Mucosa of stomach (tissue), 1 donor: ENCODE measurements around the gene SKIDA1.
"Not testable (repeated sequence)": the region's sequence is repeated elsewhere in the genome, so short reads cannot be mapped to it uniquely, and the experiment has no call there.

Source experiments
- H3K27me3 ChIP-seq: one replicate; pipeline ENCODE4 v1.7.0; 2013; ENCODE audit warnings: mild to moderate bottlenecking, low read length; ENCODE audit not compliant: control insufficient read depth, insufficient read depth
- H3K36me3 ChIP-seq: one replicate; pipeline ENCODE4 v1.7.0; 2013; ENCODE audit warnings: low read length; ENCODE audit not compliant: control insufficient read depth, insufficient read depth
- H3K4me1 ChIP-seq: one replicate; pipeline ENCODE4 v1.7.0; 2013; ENCODE audit warnings: mild to moderate bottlenecking, low read length; ENCODE audit not compliant: control insufficient read depth, insufficient read depth
- H3K4me3 ChIP-seq: one replicate; pipeline ENCODE4 v1.7.0; 2013; ENCODE audit warnings: low read length
- H3K9ac ChIP-seq: one replicate; pipeline ENCODE4 v1.7.0; 2013; ENCODE audit warnings: mild to moderate bottlenecking, low read length, moderate library complexity
- H3K9me3 ChIP-seq: one replicate; pipeline ENCODE4 v1.7.0; 2013; ENCODE audit warnings: mild to moderate bottlenecking, low read length, moderate library complexity; ENCODE audit not compliant: control insufficient read depth
- donor health status: Pancreatic carcinoma.

SKIDA1 gene

DNA sequence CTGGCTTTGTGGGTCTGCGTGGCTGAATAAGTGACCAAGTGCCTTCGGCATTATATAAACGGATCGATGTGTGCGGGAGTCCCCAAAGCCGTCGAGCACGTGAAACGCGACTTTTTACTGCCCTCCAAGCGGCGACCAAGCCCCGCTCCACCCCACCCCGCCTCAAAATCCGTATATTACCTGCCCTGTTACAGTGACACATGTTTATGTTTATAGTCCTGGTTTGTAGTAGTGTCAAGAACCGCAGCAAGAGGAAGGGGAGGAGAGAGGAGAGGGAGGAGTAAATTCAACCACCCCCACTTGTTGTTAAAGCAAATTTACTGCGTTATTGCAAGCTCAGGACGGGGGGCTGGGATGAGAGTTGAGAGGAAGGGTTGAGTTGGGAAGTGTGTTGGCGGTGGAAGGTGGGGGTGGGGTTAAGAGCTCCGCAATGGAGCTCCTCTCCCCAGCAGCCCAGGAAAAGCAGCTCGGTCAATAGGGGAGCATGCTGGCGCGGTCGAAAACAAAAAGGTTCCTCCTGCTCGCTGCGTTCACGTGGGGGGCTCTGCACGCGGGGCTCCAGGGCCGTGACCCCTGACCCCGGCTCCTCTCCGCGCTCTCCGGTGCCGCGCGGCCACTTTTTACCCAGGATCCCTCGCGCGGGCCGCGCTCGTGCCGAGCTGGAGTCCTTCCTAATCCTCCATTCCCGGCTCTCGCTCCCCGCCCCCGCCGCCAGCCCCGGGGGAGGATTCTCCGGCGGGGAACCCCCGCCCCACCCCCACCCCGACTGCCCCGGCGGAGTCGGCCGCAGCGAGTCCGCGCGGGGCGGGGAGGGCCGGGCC, at the start of gene SKIDA1:
Gene SKIDA1, minus strand, starts transcription at position 316 of the 821 bp plus-strand sequence. CDS start 7,860 bp downstream, outside the sequence.
- Histone ChIP-seq H3K36me3 (no peaks in the 10 kb centered on the region), H3K27me3 (no peaks in the 10 kb centered on the region), H3K9me3 (no peaks in the 10 kb centered on the region), H3K4me1 (peaks cover 4% of the 10 kb centered on the region), H3K4me3 (peak within 1 kb of the TSS; percentile 57), H3K9ac (peak within 1 kb of the TSS; percentile 74)

DNA sequence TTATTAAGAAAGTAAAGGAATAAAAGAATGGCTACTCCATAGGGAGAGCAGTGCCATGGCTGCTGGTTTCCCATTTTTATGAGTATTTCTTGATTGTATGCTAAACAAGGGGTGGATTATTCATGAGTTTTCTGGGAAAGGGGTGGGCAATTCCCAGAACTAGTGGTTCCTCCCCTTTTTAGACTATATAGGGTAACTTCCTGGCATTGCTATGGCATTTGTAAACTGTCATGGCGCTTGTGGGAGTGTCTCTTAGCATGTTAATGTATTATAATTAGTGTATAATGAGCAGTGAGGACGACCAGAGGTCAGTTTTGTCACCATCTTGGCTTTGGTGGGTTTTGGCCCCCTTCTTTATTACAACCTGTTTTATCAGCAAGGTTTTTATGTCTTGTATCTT, 49.0 kb upstream of the SKIDA1 start:
- H3K4me1 ChIP-seq = peaks cover 16% of the 10 kb centered on the region
- H3K9ac ChIP-seq, H3K4me3 ChIP-seq, H3K9me3 ChIP-seq, H3K36me3 ChIP-seq, H3K27me3 ChIP-seq: not testable (repeated sequence)

DNA sequence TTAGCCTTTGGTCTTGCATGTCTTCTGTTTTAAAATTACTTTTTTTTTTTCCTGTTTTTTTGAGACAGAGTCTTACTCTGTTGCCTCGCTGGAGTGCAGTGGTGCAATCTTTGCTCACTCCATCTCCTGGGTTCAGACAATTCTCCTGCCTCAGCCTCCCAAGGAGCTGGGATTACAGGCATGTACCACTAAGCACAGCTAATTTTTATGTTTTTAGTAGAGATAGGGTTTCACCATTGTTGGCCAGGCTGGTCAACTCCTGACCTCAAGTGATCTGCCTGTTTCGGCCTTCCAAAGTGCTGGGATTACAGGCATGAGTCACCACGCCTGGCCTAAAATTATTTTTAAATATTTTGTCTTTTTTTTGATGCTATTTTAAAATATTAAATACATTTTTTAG, 47.1 kb upstream of the SKIDA1 start:
- no peak overlapping the region for H3K4me3 ChIP-seq
- H3K36me3 ChIP-seq = no peaks in the 10 kb centered on the region
- H3K9me3 ChIP-seq = no peaks in the 10 kb centered on the region
- peaks cover 15% of the 10 kb centered on the region for H3K4me1 ChIP-seq
- no peak overlapping the region for H3K9ac ChIP-seq
- H3K27me3 ChIP-seq = no peaks in the 10 kb centered on the region

DNA sequence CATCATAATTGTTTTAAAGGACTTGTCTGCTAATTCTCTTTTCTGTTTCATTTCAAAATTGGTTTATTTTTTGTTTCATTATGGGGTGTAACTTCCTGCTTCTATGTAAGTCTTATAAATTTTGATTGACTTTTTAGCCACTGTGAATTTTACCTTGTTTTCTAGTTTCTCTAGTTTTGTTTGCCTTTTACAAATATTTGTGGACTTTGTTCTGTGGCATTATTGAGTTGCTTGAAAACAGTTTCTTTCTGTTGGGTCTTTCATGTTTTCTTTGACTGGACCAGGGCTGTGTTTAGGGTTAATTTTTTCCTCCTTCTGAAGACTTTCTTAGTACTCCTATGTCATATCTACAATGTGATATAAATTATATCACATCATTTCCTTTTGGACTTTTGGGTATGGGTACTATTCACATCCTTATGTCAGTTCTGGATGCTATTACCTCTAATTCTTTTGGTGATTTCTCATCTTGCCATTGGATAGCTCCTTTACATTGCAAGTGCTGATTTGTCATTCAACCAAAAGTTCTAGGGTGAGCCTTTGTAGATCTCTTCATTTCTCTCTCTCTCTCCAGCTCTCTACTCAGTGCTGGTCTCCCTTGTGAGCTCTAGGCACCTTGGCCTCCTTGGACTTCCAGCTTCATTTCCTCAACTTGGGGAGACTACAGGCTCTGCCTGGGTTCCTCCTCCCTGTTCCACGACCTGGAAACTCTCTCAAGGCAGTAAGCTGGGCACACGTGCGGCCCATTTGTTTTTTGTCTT, 45.5 kb upstream of the SKIDA1 start:
- Histone ChIP-seq H3K4me3 (no peak overlapping the region), H3K36me3 (no peaks in the 10 kb centered on the region), H3K9ac (no peak overlapping the region), H3K9me3 (no peaks in the 10 kb centered on the region), H3K27me3 (no peaks in the 10 kb centered on the region), H3K4me1 (peaks cover 25% of the 10 kb centered on the region)

DNA sequence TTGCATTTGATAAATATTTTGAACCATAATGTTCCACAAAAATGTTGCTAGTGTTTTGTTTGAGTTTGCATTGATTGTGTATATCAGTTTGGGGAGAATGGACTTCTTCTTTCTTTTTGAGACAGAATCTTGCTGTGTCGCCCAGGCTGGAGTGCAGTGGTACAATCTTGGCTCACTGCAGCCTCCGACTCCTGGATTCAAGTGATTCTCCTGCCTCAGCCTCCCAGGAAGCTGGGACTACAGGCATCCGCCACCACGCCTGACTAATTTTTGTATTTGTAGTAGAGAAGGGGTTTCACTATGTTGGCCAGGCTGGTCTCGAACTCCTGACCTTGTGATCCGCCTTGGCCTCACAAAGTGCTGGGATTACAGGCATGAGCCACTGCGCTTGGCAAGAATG, 33.5 kb upstream of the SKIDA1 start:
- not testable (repeated sequence) for H3K4me1 ChIP-seq, H3K36me3 ChIP-seq, H3K4me3 ChIP-seq, H3K9me3 ChIP-seq, H3K27me3 ChIP-seq, H3K9ac ChIP-seq

DNA sequence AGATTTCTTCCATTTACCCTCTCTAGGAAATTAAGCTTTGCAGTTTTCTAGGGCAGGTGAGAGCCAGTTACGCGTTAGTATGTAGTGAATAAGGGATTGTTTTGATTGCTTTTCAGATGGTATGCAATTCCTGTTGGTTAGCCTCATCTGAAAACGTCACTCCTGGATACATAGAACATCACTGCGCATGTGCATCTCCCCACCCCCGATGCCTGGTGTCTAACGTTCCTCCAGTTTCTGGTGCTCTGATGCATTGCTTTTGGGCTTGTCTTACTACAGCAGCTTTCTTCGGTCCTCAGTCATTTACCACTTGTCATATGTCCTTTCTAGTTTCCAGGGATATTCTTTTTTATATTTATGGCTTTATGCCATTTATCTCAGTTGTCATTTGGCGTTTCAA, 31.0 kb upstream of the SKIDA1 start:
- no peaks in the 10 kb centered on the region for H3K4me1 ChIP-seq
- no peaks in the 10 kb centered on the region for H3K27me3 ChIP-seq
- no peak overlapping the region for H3K4me3 ChIP-seq
- H3K9me3 ChIP-seq = no peaks in the 10 kb centered on the region
- H3K9ac ChIP-seq = no peak overlapping the region
- H3K36me3 ChIP-seq = no peaks in the 10 kb centered on the region

DNA sequence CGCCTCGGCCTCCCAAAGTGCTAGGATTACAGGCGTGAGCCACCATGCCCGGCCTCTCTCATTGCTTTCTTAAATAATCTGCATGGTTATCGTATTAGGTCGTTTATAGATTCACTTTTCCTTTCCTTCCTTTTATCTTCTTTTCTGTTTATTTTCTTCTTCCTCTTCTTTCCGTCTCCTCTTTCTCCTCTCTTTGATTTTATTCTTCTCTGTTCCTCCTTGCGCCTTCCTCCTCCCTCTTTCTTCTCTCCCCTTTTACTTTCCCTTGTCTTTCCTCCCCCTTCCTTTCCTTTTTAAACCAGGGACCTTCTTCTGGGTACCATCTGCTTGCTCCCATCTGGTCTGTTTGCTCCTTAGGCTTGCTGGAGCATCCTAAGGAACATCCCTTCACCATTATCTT, 27.2 kb upstream of the SKIDA1 start:
- H3K36me3 ChIP-seq = no peaks in the 10 kb centered on the region

DNA sequence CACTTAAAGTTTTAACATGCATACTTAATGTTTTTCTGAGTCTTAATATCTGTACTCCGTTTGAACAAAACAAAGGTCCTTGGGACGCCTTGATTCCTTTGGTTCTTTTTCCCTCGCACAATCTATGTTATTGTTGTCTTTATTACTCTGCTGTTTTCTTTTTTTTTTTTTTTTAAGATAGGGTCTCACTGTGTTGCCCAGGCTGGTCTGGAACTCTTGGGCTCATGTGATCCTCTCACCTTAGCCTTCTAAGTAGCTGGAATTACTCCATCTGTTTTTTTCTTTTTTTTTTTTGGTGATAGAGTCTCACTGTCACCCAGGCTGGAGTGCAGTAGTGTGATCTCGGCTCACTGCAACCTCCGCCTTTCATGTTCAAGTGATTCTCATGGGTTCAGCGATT, 21.8 kb upstream of the SKIDA1 start:
- no peaks in the 10 kb centered on the region for H3K9me3 ChIP-seq
- H3K9ac ChIP-seq = no peak overlapping the region
- no peaks in the 10 kb centered on the region for H3K4me1 ChIP-seq
- no peaks in the 10 kb centered on the region for H3K27me3 ChIP-seq
- no peak overlapping the region for H3K4me3 ChIP-seq
- no peaks in the 10 kb centered on the region for H3K36me3 ChIP-seq

More for the DNA sequence above, 27.2 kb upstream of the SKIDA1 start:
- Histone ChIP-seq H3K27me3 (no peaks in the 10 kb centered on the region), H3K9me3 (no peaks in the 10 kb centered on the region), H3K4me3 (no peak overlapping the region), H3K4me1 (no peaks in the 10 kb centered on the region), H3K9ac (no peak overlapping the region)

DNA sequence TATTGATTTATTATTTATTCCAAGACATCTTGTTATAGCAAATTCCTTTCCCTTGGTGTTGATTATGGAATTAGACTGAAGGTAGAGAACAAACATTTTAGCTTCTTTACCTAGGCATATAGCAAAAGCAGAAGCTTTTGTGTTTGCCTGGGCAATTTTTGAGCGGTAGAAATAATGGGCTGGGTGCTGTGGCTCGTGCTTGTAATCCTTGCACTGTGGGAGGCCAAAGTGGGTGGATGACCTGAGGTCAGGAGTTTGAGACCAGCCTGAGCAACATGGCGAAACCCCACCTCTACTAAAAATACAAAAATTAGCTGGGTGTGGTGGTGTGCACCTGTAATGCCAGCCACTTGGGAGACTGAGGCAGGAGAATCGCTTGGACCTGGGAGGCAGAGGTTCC, 15.2 kb upstream of the SKIDA1 start:
- H3K4me3 ChIP-seq, H3K9me3 ChIP-seq, H3K9ac ChIP-seq, H3K36me3 ChIP-seq, H3K27me3 ChIP-seq, H3K4me1 ChIP-seq: not testable (repeated sequence)

DNA sequence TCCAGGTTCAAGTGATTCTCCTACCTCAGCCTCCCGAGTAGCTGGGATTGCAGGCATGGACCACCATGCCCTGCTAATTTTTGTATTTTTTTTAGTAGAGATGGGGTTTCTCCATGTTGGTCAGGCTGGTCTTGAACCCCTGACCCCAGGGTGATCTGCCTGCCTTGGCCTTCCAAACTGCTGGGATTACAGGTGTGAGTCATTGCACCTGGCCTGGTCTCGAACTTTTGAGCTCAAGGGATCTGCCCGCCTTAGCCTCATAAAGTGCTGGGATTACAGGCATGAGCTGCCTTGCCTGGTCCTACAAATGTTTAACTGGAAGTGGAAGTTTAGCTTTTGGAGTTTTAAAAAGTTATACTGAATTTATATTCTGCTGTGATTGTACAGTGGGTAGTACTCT, 11.4 kb upstream of the SKIDA1 start:
- H3K9ac ChIP-seq = no peak overlapping the region
- H3K9me3 ChIP-seq = no peaks in the 10 kb centered on the region
- no peak overlapping the region for H3K4me3 ChIP-seq
- no peaks in the 10 kb centered on the region for H3K27me3 ChIP-seq
- H3K4me1 ChIP-seq = no peaks in the 10 kb centered on the region
- H3K36me3 ChIP-seq = peaks cover 4% of the 10 kb centered on the region

DNA sequence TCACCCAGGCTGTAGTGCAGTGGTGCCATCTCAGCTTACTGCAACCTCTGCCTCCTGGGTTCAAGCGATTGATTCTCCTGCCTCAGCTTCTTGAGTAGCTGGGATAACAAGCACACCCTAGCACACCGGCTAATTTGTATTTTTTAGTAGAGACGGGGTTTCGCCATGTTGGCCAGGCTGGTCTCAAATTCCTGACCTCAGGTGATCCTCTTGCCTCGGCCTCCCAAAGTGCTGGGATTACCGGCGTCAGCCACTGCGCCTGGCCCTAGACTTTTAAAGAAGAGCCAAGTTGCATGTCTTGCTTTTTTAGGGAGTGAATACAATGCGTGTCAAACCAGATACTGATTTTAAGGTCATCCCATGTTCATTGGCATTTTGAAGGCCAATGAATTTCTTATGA, 10.5 kb upstream of the SKIDA1 start:
- not testable (repeated sequence) for H3K9ac ChIP-seq, H3K36me3 ChIP-seq, H3K4me1 ChIP-seq, H3K9me3 ChIP-seq, H3K27me3 ChIP-seq, H3K4me3 ChIP-seq

DNA sequence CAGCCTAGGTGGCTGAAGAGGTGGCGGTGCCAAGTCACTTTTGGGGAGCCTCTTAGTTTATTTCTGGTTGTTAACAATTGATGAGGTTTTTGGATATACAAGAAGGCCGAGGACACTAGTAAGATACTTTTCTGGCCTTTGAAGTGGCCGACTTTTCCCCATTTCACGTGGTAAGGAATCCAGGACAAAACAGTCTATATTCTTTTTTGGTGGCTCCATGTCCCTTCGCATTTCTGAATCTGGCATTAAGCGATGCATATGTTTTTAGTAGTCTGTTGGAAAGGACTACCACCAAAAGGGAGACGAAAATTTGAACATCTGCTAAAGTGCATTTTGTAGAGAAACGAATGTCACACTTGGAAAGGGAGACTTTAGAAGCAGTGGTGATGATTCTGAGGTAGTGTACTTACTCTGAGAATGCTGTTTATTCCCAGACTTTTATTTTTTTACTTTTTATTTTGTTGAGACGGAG, 10.0 kb upstream of the SKIDA1 start:
- H3K9ac ChIP-seq = no peak overlapping the region
- no peaks in the 10 kb centered on the region for H3K9me3 ChIP-seq
- no peak overlapping the region for H3K4me3 ChIP-seq
- H3K27me3 ChIP-seq = no peaks in the 10 kb centered on the region
- no peaks in the 10 kb centered on the region for H3K36me3 ChIP-seq
- H3K4me1 ChIP-seq = no peaks in the 10 kb centered on the region
